Neural crest cell (in vitro differentiated cells): ENCODE results near the gene YY1AP1. TPM values are rescaled to one million over a fixed set of nuclear protein-coding genes. Genes with fewer than 3 reads are reported as not detected.
"Not testable (repeated sequence)": the region's sequence is repeated elsewhere in the genome, so short reads cannot be mapped to it uniquely, and the experiment has no call there.

Source experiments
- DNase-seq: peaks from one replicate; pipeline ENCODE4 v3.0.0; 2021; ENCODE audit warnings: low read depth, mixed read lengths, low spot score
- H3K27ac Mint-ChIP-seq: one replicate; pipeline ENCODE4 v1.8.0; 2021; ENCODE audit warnings: mild to moderate bottlenecking, mixed read lengths; ENCODE audit not compliant: unreplicated experiment
- H3K27me3 Mint-ChIP-seq: 2 replicates; pipeline ENCODE4 v1.8.0; 2021; ENCODE audit warnings: low read depth, mild to moderate bottlenecking, mixed read lengths
- H3K36me3 Mint-ChIP-seq: 2 replicates; pipeline ENCODE4 v1.8.0; 2021; ENCODE audit warnings: low read depth, mild to moderate bottlenecking, mixed read lengths
- H3K4me1 Mint-ChIP-seq: 2 replicates; pipeline ENCODE4 v1.8.0; 2021; ENCODE audit warnings: mixed read lengths
- H3K4me3 Mint-ChIP-seq: one replicate; pipeline ENCODE4 v1.8.0; 2021; ENCODE audit warnings: mild to moderate bottlenecking, mixed read lengths
- H3K9me3 Mint-ChIP-seq: 2 replicates; pipeline ENCODE4 v1.8.0; 2021; ENCODE audit warnings: mixed read lengths
- long read RNA-seq: library from polyadenylated mRNA; unstranded; transcript quantifications from one replicate; pipeline ENCODE4 v2.0.0, GENCODE V29; 2020
- total RNA-seq: library from RNA; stranded (reverse); gene quantifications from 2 replicates; pipeline ENCODE4 v1.2.1, GENCODE V29; 2021
- TF ChIP-seq, protein P1 (sequence below): fragments of 200-600 bp; sonication (generic); conservative IDR thresholded peaks from 2 replicates; pipeline ENCODE4 v1.5.0; 2021; ENCODE audit warnings: antibody characterized with exemption, mild to moderate bottlenecking

Gene YY1AP1, protein sequence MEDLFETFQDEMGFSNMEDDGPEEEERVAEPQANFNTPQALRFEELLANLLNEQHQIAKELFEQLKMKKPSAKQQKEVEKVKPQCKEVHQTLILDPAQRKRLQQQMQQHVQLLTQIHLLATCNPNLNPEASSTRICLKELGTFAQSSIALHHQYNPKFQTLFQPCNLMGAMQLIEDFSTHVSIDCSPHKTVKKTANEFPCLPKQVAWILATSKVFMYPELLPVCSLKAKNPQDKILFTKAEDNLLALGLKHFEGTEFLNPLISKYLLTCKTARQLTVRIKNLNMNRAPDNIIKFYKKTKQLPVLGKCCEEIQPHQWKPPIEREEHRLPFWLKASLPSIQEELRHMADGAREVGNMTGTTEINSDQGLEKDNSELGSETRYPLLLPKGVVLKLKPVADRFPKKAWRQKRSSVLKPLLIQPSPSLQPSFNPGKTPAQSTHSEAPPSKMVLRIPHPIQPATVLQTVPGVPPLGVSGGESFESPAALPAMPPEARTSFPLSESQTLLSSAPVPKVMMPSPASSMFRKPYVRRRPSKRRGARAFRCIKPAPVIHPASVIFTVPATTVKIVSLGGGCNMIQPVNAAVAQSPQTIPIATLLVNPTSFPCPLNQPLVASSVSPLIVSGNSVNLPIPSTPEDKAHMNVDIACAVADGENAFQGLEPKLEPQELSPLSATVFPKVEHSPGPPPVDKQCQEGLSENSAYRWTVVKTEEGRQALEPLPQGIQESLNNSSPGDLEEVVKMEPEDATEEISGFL
- 53.9 and 54.5 TPM in 2 replicates for total RNA-seq
- long read RNA-seq, transcript YY1AP1-212 (11 exons, 2,654 nt): major isoform, 8 of 44 reads
- long read RNA-seq, transcript YY1AP1-205 (11 exons, 2,663 nt): minor isoform, 5 of 44 reads
- long read RNA-seq, partial matches to known transcripts: 7 of 44 reads
- long read RNA-seq, other reads (novel, unspliced or antisense): 19 of 44 reads

DNA sequence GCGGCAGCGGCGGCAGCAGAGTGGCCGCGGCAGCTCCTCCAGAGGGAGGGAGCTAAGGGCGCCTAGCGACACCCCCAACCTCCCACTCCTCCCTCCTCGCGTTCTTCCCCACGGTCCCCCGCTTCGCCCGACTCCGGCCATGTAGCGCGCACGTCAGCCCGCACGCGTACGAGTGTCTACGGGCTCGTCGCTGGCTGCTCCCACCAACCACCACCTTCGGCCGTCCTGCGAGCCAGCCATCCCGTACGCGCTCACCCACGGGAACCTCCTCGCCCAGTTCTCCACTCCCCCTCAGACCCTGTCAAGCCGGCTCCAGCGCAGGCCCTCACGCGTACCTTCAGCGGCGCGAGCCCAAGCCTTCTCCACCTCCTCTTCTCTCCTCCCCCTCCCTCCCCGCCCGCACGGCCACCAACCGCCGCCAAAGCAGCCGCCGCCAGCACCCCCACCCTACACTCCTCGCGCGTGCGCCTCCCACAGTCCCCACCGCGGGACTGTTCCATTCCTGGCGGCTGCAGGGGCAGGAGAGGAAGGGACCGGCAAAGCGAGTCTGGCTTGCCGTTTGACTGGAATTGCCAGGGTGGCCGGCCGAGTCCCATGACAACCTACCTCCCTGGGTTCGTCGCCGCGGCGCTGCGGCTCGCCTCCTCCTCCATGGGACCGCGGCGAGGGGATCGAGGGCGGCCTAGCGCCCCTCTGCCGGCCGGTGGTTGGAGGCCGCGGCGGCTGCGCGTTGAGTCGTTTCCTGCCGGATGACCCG is at the start of gene YY1AP1:
YY1AP1 (minus strand) TSS at position 451 of the 757 bp plus-strand sequence. CDS start 8,338 bp downstream, outside the sequence.
- DNase-seq: peak; percentile 86
- no peaks in the 10 kb centered on the region for H3K27me3 Mint-ChIP-seq

DNA sequence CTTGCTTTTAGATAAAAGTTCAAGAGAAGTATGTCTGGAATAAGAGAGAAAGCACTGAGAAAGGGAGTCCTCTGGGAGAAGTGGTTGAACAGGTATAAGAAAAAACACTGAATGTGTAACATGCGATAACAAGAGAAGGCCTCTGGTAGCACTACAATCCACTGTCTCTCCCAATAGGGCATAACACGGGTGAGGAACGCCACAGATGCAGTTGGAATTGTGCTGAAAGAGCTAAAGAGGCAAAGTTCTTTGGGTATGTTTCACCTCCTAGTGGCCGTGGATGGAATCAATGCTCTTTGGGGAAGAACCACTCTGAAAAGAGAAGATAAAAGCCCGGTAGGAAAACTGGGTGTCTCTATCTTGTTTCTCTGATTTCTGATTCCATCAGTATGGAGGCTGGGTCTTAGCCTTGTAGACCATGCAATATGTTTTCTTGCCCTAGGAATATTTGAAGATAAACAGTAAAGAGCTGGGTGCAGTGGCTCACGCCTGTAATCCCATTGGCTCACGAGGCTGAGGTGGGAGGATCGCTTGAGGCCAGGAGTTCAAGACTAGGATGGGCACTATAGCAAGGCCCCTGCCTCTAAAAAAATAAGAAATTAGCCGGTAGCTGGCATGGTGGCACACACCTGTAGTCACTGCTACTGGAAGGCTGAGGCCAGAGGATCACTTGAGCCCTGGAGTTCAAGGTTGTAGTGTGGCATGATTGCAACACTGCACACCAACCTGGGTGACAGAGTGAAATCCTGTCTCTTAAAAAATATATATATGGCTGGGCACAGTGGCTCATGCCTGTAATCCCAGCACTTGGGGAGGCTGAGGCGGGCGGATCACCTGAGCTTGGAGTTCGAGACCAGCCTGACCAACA is 40.7 kb upstream of the YY1AP1 start:
- no peaks in the 10 kb centered on the region for H3K9me3 Mint-ChIP-seq
- TF ChIP-seq, protein P1, sequence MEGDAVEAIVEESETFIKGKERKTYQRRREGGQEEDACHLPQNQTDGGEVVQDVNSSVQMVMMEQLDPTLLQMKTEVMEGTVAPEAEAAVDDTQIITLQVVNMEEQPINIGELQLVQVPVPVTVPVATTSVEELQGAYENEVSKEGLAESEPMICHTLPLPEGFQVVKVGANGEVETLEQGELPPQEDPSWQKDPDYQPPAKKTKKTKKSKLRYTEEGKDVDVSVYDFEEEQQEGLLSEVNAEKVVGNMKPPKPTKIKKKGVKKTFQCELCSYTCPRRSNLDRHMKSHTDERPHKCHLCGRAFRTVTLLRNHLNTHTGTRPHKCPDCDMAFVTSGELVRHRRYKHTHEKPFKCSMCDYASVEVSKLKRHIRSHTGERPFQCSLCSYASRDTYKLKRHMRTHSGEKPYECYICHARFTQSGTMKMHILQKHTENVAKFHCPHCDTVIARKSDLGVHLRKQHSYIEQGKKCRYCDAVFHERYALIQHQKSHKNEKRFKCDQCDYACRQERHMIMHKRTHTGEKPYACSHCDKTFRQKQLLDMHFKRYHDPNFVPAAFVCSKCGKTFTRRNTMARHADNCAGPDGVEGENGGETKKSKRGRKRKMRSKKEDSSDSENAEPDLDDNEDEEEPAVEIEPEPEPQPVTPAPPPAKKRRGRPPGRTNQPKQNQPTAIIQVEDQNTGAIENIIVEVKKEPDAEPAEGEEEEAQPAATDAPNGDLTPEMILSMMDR: peak; percentile 78
- DNase-seq: peak; percentile 57
- peaks cover 3% of the 10 kb centered on the region for H3K36me3 Mint-ChIP-seq
- no peak overlapping the region for H3K4me3 Mint-ChIP-seq
- H3K27ac Mint-ChIP-seq: no peak overlapping the region
- H3K27me3 Mint-ChIP-seq: no peaks in the 10 kb centered on the region
- H3K4me1 Mint-ChIP-seq: peaks cover 6% of the 10 kb centered on the region

More for the DNA sequence above, at the start of gene YY1AP1:
- Mint-ChIP-seq H3K4me3 (peak within 1 kb of the TSS; percentile 97), H3K9me3 (peaks cover 5% of the 10 kb centered on the region), H3K27ac (peak within 1 kb of the TSS; percentile 98), H3K4me1 (peaks cover 48% of the 10 kb centered on the region), H3K36me3 (peaks cover 34% of the 10 kb centered on the region)
- TF ChIP-seq, protein P1: no peak

DNA sequence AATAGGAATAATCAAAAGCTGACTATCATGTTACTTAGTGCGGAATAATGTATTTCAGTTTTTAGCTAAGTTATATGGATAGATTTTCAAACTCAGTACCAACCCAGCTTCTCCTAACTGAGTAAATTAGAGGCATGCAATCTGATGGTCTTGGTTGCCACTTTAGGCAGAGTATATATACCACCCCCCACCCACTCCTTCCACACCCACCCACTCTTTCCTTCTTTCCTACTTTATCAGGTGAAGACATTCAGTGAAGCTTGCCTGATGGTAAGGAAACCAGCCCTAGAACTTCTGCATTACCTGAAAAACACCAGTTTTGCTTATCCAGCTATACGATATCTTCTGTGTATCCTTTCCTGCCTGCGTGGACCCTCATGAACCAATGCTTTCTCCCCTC is 36.6 kb upstream of the YY1AP1 start:
- no peaks in the 10 kb centered on the region for H3K27me3 Mint-ChIP-seq
- no peaks in the 10 kb centered on the region for H3K36me3 Mint-ChIP-seq
- peaks cover 6% of the 10 kb centered on the region for H3K4me1 Mint-ChIP-seq
- TF ChIP-seq, protein P1: no peak
- H3K4me3 Mint-ChIP-seq: no peak overlapping the region
- no peaks in the 10 kb centered on the region for H3K9me3 Mint-ChIP-seq
- no peak overlapping the region for H3K27ac Mint-ChIP-seq
- DNase-seq: no peak

DNA sequence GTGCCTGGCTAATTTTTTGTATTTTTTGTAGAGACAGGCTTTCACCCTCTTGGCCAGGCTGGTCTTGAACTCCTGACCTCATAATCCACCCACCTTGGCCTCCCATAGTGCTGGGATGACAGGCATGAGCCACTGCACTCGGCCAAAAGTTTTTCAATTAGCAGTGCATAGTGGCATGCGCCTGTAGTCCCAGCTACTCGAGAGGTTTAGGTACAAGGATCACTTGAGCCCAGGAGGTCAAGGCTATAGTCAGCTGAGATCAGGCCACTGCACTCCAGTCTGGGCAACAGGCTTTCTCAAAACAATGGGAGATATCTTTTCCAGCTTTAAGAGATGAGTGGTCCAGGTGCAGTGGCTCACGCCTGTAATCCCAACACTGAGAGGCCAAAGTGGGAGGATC is 31.1 kb upstream of the YY1AP1 start:
- no peak overlapping the region for H3K27ac Mint-ChIP-seq
- no peak for DNase-seq
- no peaks in the 10 kb centered on the region for H3K27me3 Mint-ChIP-seq
- no peaks in the 10 kb centered on the region for H3K9me3 Mint-ChIP-seq
- TF ChIP-seq, protein P1: no peak
- peaks cover 4% of the 10 kb centered on the region for H3K4me1 Mint-ChIP-seq
- H3K4me3 Mint-ChIP-seq: no peak overlapping the region
- H3K36me3 Mint-ChIP-seq: peaks cover 6% of the 10 kb centered on the region

DNA sequence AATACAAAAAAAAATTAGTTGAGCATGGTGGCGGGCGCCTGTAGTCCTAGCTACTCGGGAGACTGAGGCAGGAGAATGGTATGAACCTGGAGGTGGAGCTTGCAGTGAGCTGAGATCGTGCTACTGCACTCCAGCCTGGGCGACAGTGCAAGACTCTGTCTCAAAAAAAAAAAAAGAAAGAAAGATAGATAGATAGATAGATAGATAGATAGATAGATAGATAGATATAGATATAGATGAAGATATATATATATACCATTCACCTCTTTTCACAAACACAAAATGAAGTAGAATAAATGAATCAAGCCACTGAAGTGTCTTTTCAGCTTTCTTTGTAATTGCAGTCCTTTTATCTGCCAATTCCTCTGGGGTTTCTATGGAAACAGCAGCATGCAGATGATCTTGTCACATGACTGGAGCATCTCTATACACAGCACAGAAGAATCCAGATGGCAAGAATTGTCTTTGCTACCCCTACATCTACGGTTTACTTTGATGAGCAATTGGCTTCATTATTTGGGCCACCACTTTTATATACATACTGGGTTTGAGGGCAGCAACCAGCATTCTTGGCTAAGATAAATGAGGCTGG is 30.0 kb upstream of the YY1AP1 start:
- not testable (repeated sequence) for H3K9me3 Mint-ChIP-seq, DNase-seq, H3K4me1 Mint-ChIP-seq, H3K36me3 Mint-ChIP-seq, H3K4me3 Mint-ChIP-seq, H3K27me3 Mint-ChIP-seq
- H3K27ac Mint-ChIP-seq: peak overlapping the region; percentile 50
